SK-N-SH (cell line): ENCODE results near the gene ARHGEF4.

Experiments
- CTCF ChIP-seq: fragments of 200-600 bp; sonication (generic); IDR thresholded peaks from 2 replicates; pipeline ENCODE4 v1.6.1; 2017; ENCODE audit warnings: antibody characterized with exemption, mild to moderate bottlenecking, moderate library complexity
- EZH2phosphoT487 ChIP-seq: fragments of 200-600 bp; sonication (generic); IDR thresholded peaks from 2 replicates; pipeline ENCODE4 v1.6.1; 2017; ENCODE audit warnings: low read depth, mixed run types, mild to moderate bottlenecking, antibody characterized with exemption, moderate library complexity, borderline replicate concordance
- GATA2 ChIP-seq: sonication (generic); formaldehyde crosslinking; IDR thresholded peaks from 2 replicates; pipeline ENCODE4 v1.5.0; 2020; ENCODE audit warnings: mild to moderate bottlenecking, missing genetic modification reagents
- JUND ChIP-seq: IDR thresholded peaks from 2 replicates; pipeline ENCODE4 v1.4.0; 2012
- POLR2AphosphoS5 ChIP-seq: IDR thresholded peaks from 2 replicates; pipeline ENCODE4 v1.6.1; 2012; ENCODE audit warnings: low read depth, low read length
- REST ChIP-seq: IDR thresholded peaks from 2 replicates; pipeline ENCODE4 v1.6.1; 2012; ENCODE audit warnings: mild to moderate bottlenecking, low read depth, low read length, moderate library complexity
- TCF12 ChIP-seq: IDR thresholded peaks from 2 replicates; pipeline ENCODE4 v1.4.0; 2012
- TEAD4 ChIP-seq: IDR thresholded peaks from 2 replicates; pipeline ENCODE4 v1.4.0; 2012; ENCODE audit warnings: mild to moderate bottlenecking, borderline replicate concordance; ENCODE audit not compliant: insufficient read depth
- USF1 ChIP-seq: IDR thresholded peaks from 2 replicates; pipeline ENCODE4 v1.4.0; 2012; ENCODE audit warnings: low read depth, borderline replicate concordance

- TF ChIP-seq CTCF (no peak), POLR2AphosphoS5 (no peak), GATA2 (CRISPR knock-in tag) (no peak), JUND (no peak), EZH2phosphoT487 (no peak), TCF12 (no peak), REST (no peak), TEAD4 (no peak), USF1 (no peak)
Measured at GRCh38 chr2:130832296-130832940, 4.3 kb upstream of the ARHGEF4 start.
